Activated CD4-positive, alpha-beta memory T cell treated with anti-CD3 and anti-CD28 coated beads, Interleukin-2, amount 10 ng/mL, durations not matched to agents 7 days and 5 days (primary cell): ENCODE data around the gene MEX3C. TPM values are rescaled to one million over a fixed set of nuclear protein-coding genes. Genes with fewer than 3 reads are reported as not detected.

Experiments
- CTCF ChIA-PET: fragments of 350-600 bp; sonication (Branson Sonifier 250); formaldehyde crosslinking; loops from one replicate; lab custom pipeline; 2021; ENCODE audit warnings: antibody characterized with exemption, inconsistent platforms; lab: Charles Lee
- POLR2A ChIA-PET: fragments of 350-600 bp; sonication (Branson Sonifier 250); formaldehyde crosslinking; loops from one replicate; lab custom pipeline; 2021; ENCODE audit warnings: antibody characterized with exemption; lab: Charles Lee
- DNase-seq: peaks from one replicate; pipeline ENCODE4 v3.0.0-alpha.2; 2020
- H3K27ac Mint-ChIP-seq: one replicate; pipeline ENCODE4 v1.8.0; 2021; ENCODE audit warnings: mild to moderate bottlenecking, mixed read lengths
- H3K27me3 Mint-ChIP-seq: one replicate; pipeline ENCODE4 v1.8.0; 2021; ENCODE audit warnings: mixed read lengths
- H3K36me3 Mint-ChIP-seq: one replicate; pipeline ENCODE4 v1.8.0; 2021; ENCODE audit warnings: low read depth, mixed read lengths
- H3K4me1 Mint-ChIP-seq: one replicate; pipeline ENCODE4 v1.8.0; 2021; ENCODE audit warnings: mixed read lengths
- H3K4me3 Mint-ChIP-seq: one replicate; pipeline ENCODE4 v1.8.0; 2021; ENCODE audit warnings: mild to moderate bottlenecking, mixed read lengths
- H3K9me3 Mint-ChIP-seq: one replicate; pipeline ENCODE4 v1.8.0; 2021; ENCODE audit warnings: mixed read lengths
- total RNA-seq, 2 experiments: library from RNA; stranded (reverse); gene quantifications; one replicate each; pipeline ENCODE4 v1.2.3, GENCODE V29; 2021

The MEX3C gene
- total RNA-seq, result 10 to 100 TPM; 55.4 to 62.6 TPM

DNA sequence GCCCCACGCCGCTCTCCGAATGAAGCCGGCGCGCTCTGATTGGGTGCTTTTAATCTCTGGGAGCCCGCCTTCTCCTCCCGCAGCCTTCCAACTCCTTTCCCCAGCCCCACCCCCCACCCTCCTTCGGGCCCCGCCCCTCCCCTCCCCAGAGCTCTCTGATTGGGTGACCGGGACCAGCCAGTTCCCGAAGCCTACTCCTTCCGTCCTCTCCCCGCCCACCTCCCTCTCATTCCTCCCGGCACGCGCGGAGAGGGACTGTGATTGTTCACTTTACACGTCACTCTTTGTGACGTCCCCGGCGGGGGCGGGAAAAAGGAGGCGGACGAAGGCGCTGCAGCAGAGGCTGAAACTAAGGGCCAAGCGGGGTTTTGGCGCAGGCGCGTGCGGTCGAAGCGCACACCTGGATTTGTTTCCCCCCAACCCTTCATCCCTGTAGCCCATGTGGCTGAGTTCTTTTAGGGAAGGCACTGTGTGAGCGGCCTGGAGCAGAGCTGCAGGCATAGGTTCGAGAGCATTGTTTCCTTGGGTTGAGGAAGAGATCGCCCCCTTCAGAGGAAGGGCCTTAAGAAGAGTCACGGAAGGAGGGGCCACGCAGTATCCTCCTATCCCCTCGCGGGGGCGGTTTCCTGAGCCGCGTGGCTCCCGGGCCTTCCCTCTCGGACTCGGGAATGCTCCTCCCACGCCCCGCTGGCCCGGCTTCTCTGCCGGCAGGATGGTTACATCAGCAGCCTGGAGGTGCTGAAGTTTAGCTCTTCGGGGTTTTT lies at the start of gene MEX3C:
Gene MEX3C (minus strand): TSS at position 21 of the 764 bp plus-strand sequence. CDS start 361 bp downstream, outside the sequence.
- peak within 1 kb of the TSS; percentile 89 for H3K4me3 Mint-ChIP-seq
- peaks cover 26% of the 10 kb centered on the region for H3K4me1 Mint-ChIP-seq
- ChIA-PET CTCF (interaction anchor here (0.6 to 1.8 kb wide), 11 partner anchors 9 to 87 kb away, joined by 3 to 7 read pairs (median 4); no protein-coding TSS in a partner anchor), POLR2A (interaction anchor here (0.6 to 8.5 kb wide), 22 partner anchors 7 to 319 kb away, joined by 3 to 87 read pairs (median 6); partner anchors contain the start of genes ELAC1, ME2 and SMAD4)
- DNase-seq, result peak; percentile 99
- peaks cover 17% of the 10 kb centered on the region for H3K36me3 Mint-ChIP-seq
- H3K27me3 Mint-ChIP-seq, result no peaks in the 10 kb centered on the region
- H3K9me3 Mint-ChIP-seq, result no peaks in the 10 kb centered on the region
- peak within 1 kb of the TSS; percentile 97 for H3K27ac Mint-ChIP-seq

DNA sequence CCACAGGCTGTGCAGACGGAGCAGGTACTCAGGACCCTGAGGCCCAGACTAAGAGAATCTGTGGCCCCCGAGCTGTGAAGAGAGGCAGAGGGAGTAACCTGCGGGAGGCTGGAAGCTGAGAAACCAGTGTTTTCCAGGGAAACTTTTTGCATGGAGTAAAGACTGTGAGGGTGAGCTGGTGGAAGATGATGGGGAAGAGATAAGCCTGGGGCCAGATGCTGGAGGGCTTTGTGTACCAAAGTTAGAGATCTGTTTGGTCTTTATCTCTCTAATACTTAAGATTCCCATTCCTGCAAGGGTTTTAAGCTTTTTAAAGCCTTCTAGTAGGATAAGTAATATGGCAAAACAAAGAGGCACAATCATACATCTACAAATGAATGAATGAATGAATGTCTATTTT lies 43.7 kb upstream of the MEX3C start:
- Mint-ChIP-seq H3K9me3 (no peaks in the 10 kb centered on the region), H3K27me3 (no peaks in the 10 kb centered on the region), H3K36me3 (no peaks in the 10 kb centered on the region), H3K4me3 (no peak overlapping the region), H3K4me1 (peaks cover 3% of the 10 kb centered on the region), H3K27ac (no peak overlapping the region)
- no peak for DNase-seq
- POLR2A ChIA-PET, result interaction anchor here (1.5 kb wide), 1 partner anchor 13 kb away, joined by 4 read pairs; no protein-coding TSS in a partner anchor
- CTCF ChIA-PET, result no interaction called here

- no peak for DNase-seq
- peak overlapping the region; percentile 38 for H3K27ac Mint-ChIP-seq
- no peaks in the 10 kb centered on the region for H3K36me3 Mint-ChIP-seq
- no peaks in the 10 kb centered on the region for H3K9me3 Mint-ChIP-seq
- ChIA-PET CTCF (interaction anchor here (1.0 to 1.2 kb wide), 2 partner anchors 22 to 38 kb away, joined by 3 read pairs; partner anchors contain the start of gene MEX3C), POLR2A (interaction anchor here (0.8 to 3.6 kb wide), 3 partner anchors 10 to 358 kb away, joined by 3 to 19 read pairs (median 4); partner anchors contain the start of gene MEX3C)
- H3K4me1 Mint-ChIP-seq, result peaks cover 29% of the 10 kb centered on the region
- no peak overlapping the region for H3K4me3 Mint-ChIP-seq
- H3K27me3 Mint-ChIP-seq, result no peaks in the 10 kb centered on the region
Measured at GRCh38 chr18:51236225-51236624, 38.7 kb upstream of the MEX3C start.

DNA sequence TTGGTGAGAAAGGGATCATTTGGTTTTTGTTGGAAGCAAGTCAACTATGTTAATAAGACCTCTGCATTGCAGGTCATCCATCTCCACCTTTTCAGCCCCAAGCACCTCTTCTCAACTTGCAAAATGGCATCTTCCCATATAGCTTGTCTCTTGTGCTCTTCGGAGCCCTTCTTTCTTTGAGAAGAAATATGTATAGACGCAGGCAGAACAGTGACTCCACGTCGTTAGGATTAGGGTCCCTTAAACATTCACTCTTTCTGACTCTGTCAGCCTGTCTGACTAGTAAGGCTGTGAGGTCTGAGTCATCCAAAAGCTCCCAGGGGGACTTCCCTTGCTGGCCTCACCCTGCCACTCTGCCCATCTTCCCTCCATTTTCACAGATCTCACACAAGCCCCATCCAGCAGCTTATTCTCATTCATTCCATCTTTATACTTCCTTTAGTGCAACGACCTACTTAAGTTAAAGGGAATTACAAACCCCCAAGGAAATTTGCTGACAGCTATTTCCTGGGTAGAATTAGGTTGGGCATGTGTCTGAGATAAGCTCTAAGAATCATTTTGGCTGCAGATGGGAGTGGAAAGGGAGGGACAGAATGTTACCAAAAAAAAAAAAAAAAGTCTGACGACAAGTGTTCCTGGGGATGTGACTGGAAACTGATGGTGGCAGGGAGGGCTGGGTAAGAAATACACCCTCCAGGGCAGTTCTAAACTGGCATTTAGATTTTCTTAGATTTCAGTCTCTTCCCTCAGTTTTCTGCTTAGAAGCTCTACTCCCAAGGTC lies 37.7 kb upstream of the MEX3C start:
- Mint-ChIP-seq H3K4me1 (peaks cover 29% of the 10 kb centered on the region), H3K36me3 (no peaks in the 10 kb centered on the region), H3K4me3 (no peak overlapping the region), H3K27ac (peak overlapping the region; percentile 24), H3K27me3 (no peaks in the 10 kb centered on the region), H3K9me3 (no peaks in the 10 kb centered on the region)
- peak; percentile 35 for DNase-seq
- POLR2A ChIA-PET, result interaction anchor here (0.6 to 3.6 kb wide), 5 partner anchors 9 to 357 kb away, joined by 3 to 19 read pairs (median 3); partner anchors contain the start of gene MEX3C
- CTCF ChIA-PET, result interaction anchor here (1.2 kb wide), 1 partner anchor 23 kb away, joined by 3 read pairs; no protein-coding TSS in a partner anchor

DNA sequence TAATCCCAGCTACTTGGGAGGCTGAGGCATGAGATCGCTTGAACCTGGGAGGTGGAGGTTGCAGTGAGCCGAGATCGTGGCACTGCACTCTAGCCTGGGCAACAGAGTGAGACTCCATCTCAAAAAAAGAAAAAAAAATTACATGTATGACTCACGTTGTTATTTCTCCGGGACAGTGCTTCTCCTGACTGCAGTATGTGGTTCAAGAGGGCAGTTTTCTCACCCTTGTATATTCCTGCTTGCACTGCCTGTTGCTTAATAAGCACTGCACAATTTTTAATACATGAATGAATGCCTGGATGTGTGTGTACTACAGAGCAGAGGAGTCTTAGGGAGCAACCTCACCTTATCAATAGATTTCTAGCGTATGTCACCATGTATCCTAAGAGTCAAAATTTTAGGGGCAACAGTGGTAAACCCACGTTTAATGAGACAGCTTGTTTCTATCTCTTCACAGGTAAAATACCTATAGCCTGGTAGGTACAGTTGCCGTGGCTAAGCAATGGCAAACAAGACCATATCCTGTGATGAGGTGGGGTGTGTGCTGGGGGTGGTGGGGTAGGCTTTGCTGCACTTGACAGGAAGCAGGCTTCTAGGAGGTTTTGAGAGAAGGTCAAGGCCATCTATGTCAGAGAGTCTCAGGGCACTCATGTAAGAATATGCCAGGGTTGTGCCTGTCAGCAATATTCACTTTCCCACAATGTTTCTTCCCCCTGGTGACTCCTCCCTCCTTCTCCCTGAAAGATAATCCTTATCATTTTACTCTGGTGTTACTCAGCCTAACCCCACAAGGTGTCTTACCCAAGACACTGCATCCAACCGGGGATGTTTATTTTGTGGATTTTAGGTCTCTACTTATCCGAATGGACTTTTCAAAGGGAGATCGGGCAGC lies 36.9 kb upstream of the MEX3C start:
- no peaks in the 10 kb centered on the region for H3K27me3 Mint-ChIP-seq
- H3K4me3 Mint-ChIP-seq, result no peak overlapping the region
- POLR2A ChIA-PET, result interaction anchor here (3.6 kb wide), 1 partner anchor 38 kb away, joined by 19 read pairs; the partner anchor contains the start of gene MEX3C
- no peak for DNase-seq
- H3K36me3 Mint-ChIP-seq, result no peaks in the 10 kb centered on the region
- no peaks in the 10 kb centered on the region for H3K9me3 Mint-ChIP-seq
- H3K27ac Mint-ChIP-seq, result no peak overlapping the region
- CTCF ChIA-PET, result no interaction called here
- H3K4me1 Mint-ChIP-seq, result peaks cover 29% of the 10 kb centered on the region

- Mint-ChIP-seq H3K9me3 (peaks cover 7% of the 10 kb centered on the region), H3K4me3 (no peak overlapping the region), H3K4me1 (peaks cover 9% of the 10 kb centered on the region), H3K36me3 (no peaks in the 10 kb centered on the region), H3K27ac (no peak overlapping the region), H3K27me3 (no peaks in the 10 kb centered on the region)
- ChIA-PET CTCF (no interaction called here), POLR2A (interaction anchor here (0.7 kb wide), 1 partner anchor 32 kb away, joined by 3 read pairs; the partner anchor contains the start of gene MEX3C)
- DNase-seq, result no peak
Measured at GRCh38 chr18:51229328-51229727, 31.8 kb upstream of the MEX3C start.

DNA sequence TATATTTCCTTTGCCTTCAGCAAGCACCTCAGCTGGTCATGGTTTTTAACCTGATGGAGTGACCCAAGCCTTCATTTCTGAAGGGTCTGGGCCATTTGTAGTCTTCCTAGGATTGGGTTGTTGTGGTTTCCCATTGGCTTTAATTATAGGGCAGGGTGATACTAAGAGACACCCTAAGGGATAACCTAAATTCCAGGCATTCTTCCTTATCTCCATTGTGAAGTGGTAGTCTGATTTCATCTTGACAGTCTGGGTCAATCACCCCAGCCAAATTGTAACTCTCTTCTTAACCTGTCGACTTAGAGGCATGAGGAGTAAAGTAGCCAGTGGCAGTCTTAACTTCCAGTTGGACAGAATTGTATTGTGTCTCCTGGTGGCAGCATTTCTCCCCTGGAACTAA lies 30.2 kb upstream of the MEX3C start:
- H3K4me1 Mint-ChIP-seq, result peaks cover 2% of the 10 kb centered on the region
- CTCF ChIA-PET, result no interaction called here
- no peaks in the 10 kb centered on the region for H3K36me3 Mint-ChIP-seq
- no peak for DNase-seq
- no peaks in the 10 kb centered on the region for H3K27me3 Mint-ChIP-seq
- POLR2A ChIA-PET, result no interaction called here
- H3K9me3 Mint-ChIP-seq, result peaks cover 7% of the 10 kb centered on the region
- no peak overlapping the region for H3K4me3 Mint-ChIP-seq
- H3K27ac Mint-ChIP-seq, result no peak overlapping the region

GRCh38 chr18:51226587-51227350 lies 29.3 kb upstream of the MEX3C start:
- peaks cover 7% of the 10 kb centered on the region for H3K9me3 Mint-ChIP-seq
- H3K27ac Mint-ChIP-seq, result no peak overlapping the region
- peaks cover 2% of the 10 kb centered on the region for H3K4me1 Mint-ChIP-seq
- H3K27me3 Mint-ChIP-seq, result peaks cover 2% of the 10 kb centered on the region
- H3K36me3 Mint-ChIP-seq, result no peaks in the 10 kb centered on the region
- CTCF ChIA-PET, result no interaction called here
- no peak for DNase-seq
- POLR2A ChIA-PET, result interaction anchor here (1.7 kb wide), 1 partner anchor 9 kb away, joined by 4 read pairs; no protein-coding TSS in a partner anchor
- no peak overlapping the region for H3K4me3 Mint-ChIP-seq

GRCh38 chr18:51226068-51226467 lies 28.6 kb upstream of the MEX3C start:
- CTCF ChIA-PET, result no interaction called here
- H3K27me3 Mint-ChIP-seq, result peaks cover 5% of the 10 kb centered on the region
- H3K36me3 Mint-ChIP-seq, result no peaks in the 10 kb centered on the region
- H3K4me3 Mint-ChIP-seq, result no peak overlapping the region
- DNase-seq, result no peak
- POLR2A ChIA-PET, result interaction anchor here (1.7 kb wide), 1 partner anchor 10 kb away, joined by 4 read pairs; no protein-coding TSS in a partner anchor
- H3K4me1 Mint-ChIP-seq, result peaks cover 2% of the 10 kb centered on the region
- H3K27ac Mint-ChIP-seq, result no peak overlapping the region
- H3K9me3 Mint-ChIP-seq, result peaks cover 9% of the 10 kb centered on the region

DNA sequence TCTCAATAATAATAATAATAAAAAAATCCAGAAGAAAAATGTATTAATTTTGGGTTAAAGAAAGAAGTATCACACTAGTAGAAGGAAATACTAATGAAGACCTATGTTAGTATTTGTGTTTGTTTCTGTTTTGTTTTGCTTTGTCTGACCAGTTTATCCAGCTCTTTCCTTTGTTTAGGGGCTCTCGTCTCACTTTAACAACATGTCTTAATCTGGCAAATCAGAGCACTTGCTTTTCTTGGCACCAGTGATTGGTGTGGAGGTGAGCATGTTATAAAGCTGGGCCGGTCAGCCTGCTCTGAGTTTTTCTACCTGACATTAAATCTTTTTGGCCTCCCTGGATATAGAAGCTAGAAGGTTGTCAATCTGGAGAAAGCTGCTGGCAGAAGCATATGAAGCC lies 15.1 kb upstream of the MEX3C start:
- H3K27ac Mint-ChIP-seq, result no peak overlapping the region
- H3K27me3 Mint-ChIP-seq, result no peaks in the 10 kb centered on the region
- peaks cover 3% of the 10 kb centered on the region for H3K36me3 Mint-ChIP-seq
- H3K9me3 Mint-ChIP-seq, result no peaks in the 10 kb centered on the region
- CTCF ChIA-PET, result interaction anchor here (1.1 to 1.9 kb wide), 2 partner anchors 14 to 15 kb away, joined by 4 to 7 read pairs; partner anchors contain the start of gene MEX3C
- DNase-seq, result no peak
- POLR2A ChIA-PET, result interaction anchor here (0.6 to 1.8 kb wide), 6 partner anchors 10 to 183 kb away, joined by 3 to 6 read pairs (median 4); partner anchors contain the start of gene SMAD4
- no peak overlapping the region for H3K4me3 Mint-ChIP-seq
- H3K4me1 Mint-ChIP-seq, result peaks cover 27% of the 10 kb centered on the region

GRCh38 chr18:51211552-51211951 lies 14.1 kb upstream of the MEX3C start:
- H3K4me3 Mint-ChIP-seq, result no peak overlapping the region
- H3K9me3 Mint-ChIP-seq, result no peaks in the 10 kb centered on the region
- H3K36me3 Mint-ChIP-seq, result peaks cover 3% of the 10 kb centered on the region
- DNase-seq, result peak; percentile 79
- ChIA-PET CTCF (interaction anchor here (1.1 to 1.9 kb wide), 2 partner anchors 13 to 14 kb away, joined by 4 to 7 read pairs; partner anchors contain the start of gene MEX3C), POLR2A (interaction anchor here (1.0 to 2.0 kb wide), 7 partner anchors 11 to 182 kb away, joined by 3 to 17 read pairs (median 5); partner anchors contain the start of genes MEX3C and SMAD4)
- peak overlapping the region; percentile 68 for H3K27ac Mint-ChIP-seq
- H3K4me1 Mint-ChIP-seq, result peaks cover 27% of the 10 kb centered on the region
- H3K27me3 Mint-ChIP-seq, result no peaks in the 10 kb centered on the region
